Activated CD8-positive, alpha-beta memory T cell treated with anti-CD3 and anti-CD28 coated beads, Interleukin-2, amount 50 U/mL, for 1 hour (primary cell): ENCODE measurements around the gene PTPRR.

Experiments used
- DNase-seq: peaks from one replicate; pipeline ENCODE4 v3.0.0-alpha.2; 2020; ENCODE audit errors: extremely low read depth

The PTPRR gene, protein sequence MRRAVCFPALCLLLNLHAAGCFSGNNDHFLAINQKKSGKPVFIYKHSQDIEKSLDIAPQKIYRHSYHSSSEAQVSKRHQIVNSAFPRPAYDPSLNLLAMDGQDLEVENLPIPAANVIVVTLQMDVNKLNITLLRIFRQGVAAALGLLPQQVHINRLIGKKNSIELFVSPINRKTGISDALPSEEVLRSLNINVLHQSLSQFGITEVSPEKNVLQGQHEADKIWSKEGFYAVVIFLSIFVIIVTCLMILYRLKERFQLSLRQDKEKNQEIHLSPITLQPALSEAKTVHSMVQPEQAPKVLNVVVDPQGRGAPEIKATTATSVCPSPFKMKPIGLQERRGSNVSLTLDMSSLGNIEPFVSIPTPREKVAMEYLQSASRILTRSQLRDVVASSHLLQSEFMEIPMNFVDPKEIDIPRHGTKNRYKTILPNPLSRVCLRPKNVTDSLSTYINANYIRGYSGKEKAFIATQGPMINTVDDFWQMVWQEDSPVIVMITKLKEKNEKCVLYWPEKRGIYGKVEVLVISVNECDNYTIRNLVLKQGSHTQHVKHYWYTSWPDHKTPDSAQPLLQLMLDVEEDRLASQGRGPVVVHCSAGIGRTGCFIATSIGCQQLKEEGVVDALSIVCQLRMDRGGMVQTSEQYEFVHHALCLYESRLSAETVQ

DNA sequence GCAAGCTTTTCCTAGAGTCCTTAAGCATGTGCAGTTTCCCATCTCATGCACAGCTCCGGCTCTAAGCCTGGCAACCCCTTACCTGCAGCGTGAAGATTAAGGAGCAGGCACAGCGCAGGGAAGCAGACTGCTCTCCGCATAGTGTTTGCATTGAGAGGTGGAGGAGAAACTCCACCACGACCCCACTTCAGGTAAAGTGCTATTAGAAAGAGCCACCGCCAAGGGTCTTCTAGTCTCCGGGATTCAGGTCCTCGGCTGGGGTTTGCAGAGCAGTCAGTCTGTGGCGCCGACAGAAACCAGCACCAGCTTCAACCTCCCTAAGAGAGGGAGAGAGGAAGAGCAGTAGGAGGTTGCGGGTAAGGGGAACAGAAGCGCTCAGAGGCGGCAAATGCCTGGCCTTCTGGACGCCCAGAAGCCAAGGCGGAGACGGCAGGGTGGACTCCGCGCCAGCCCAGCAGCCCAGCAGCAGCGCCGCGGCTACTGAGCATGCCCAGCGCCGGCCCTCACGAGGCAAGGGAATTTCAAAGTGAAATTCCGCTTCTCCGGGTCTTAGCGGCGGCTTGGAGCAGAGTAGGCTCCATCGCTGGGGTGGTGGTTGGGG lies at the start of gene PTPRR:
PTPRR (minus strand) TSS at position 488 of the 601 bp plus-strand sequence; CDS start at position 140, 348 bp downstream.
- no peak for DNase-seq

DNA sequence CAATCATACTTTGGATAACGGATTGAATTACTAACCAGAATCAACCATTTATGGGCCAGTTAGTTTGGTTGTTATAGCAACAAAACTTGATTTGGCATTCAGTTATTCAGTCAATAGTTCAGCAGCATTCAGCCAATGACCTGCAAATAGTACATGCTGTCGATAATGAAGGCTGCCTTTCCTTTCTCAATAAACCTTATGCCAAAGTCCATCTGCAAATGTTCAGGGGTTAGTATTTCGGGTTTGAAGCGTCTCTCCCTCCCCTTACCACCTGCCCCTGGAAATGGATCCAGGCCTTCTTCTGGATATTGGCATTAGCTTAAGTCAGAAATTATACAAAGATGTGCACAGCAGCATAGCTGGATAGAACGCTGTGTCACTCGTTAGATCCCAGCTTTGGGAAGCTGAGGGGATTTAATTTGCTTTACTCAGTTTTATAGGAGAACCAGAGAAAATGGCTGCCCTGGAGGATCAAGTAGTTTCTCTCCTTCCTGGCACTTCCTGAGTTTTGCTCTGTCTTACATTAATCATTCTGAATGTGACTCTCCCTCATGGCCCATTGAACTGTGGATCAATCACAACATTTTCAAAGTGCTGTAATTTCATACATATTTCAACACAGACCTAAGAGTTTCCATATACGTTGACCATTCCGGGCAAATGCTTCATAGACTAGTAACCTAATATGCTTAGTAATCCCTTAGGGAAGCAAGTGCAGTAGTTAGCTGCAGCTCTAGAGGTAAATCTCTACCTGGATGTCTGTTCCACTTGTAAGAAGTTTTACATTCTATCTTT lies 46.7 kb upstream of the PTPRR start:
- no peak for DNase-seq

DNA sequence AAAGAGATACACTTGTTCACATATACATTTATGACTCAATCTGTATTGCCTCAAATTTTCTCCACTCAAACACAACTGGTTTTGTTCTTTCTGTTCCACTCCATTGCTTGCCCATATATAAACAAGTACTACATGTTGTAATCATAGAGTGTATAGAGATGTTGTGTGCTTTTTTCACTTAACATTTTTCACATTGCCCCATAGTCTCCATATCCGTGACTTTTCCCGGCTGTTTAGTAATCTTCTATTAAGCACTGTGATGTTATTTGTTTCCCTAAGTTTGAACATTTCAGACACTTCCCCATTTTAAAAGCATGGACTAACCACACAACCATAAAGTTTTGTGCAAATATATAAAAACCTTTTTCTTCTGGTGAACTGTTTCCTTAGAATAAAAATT lies 45.5 kb upstream of the PTPRR start:
- no peak for DNase-seq

DNA sequence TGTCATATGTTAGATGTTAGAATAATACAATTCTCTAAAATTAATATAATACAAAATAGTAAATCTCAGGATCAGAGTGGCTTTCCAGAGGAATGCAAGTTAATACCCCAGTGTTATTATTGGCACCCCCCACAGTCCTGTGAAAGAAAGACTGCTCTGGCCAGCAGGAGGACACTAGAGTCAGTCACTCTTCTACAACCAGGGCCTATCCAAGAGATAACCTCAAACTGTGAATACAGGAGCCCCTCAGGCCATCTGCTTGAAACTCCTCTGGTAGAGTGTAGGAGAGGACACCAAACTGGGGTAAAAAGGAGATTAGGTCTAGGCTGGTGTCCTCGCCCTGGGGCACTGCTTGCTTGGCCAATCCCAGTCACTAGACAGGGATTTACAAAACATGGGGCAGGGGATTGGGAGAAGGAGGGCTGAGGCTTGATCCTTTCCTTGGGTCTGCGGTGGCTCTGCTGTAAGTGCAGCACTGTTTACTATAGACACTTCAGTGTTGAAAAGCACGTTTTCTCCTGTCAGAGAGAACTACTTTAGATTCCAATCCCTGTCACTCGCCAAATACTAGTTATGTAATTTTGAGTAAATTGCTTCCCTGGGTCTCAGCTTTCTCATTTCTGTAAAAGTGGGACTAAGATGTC lies 44.5 kb upstream of the PTPRR start:
- no peak for DNase-seq

DNA sequence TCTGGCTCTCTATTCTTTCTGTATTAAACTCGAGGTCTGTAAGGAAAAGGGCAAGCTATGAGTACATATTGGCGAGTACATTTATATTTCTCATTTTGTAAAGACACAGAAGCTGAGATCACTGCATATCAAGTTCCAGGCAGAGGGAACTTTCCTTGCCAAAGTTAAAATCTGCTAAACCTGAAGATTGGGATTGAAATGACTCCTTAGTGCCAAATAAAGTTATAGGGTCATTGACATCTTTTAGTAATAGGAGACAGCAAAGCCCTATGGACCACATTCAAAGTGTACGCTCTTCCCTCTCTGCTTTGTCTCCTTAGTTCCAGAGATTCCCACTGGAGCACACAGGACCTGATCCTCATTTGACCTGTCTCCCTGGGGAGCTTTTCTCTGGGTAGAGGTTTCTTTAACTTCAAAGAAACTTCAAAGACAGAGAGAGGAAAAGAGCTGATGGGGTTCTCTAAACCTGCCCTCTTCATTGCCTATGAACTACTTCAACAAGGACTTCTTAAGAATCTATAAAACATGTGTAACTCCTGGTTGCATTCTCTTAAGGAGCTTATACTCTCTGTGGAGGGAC lies 42.6 kb upstream of the PTPRR start:
- no peak for DNase-seq

DNA sequence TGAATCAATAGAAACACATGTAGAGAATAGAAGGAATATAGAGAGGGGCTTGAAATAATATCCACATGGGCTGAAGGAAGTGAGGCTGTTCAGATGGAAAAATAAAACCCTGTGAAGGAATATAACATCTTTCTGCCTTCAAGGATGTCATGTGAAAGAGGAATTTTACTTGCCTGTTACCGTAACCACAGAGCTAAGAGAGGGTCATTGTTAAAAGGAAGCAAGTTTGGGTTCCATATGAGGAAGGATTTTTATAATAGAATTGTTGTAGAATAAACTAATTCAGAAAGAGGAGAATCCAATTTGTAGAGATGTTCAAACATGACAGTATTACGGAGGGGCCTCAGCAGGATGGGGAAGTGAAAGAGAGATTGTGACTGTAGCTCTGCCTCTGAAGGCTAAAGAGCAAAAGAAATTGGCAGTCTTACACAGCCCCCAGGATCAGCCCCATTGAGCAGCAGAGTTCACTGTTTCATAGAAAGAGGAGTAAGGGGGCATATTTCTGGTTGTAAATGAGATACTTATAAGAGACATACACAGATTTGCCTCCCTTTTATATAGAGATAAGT lies 41.8 kb upstream of the PTPRR start:
- no peak for DNase-seq

DNA sequence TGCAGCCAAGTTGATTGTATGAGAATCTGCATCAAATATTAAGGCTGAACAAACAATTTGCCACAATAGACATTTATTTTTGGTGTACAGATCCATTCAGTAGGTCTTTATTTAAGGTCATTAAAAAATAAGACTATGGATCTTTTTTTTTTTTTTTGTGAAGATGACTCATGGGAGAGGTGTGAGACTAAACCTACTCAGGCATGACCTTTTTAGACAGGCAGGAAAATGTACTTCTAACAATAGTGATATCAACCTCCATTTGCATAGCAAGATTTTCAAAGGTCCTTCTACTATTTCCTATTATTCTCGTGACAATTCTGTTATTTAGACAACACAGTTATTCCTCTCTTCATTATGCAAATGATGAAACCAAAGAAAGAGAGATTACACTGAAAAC lies 39.9 kb upstream of the PTPRR start:
- no peak for DNase-seq

DNA sequence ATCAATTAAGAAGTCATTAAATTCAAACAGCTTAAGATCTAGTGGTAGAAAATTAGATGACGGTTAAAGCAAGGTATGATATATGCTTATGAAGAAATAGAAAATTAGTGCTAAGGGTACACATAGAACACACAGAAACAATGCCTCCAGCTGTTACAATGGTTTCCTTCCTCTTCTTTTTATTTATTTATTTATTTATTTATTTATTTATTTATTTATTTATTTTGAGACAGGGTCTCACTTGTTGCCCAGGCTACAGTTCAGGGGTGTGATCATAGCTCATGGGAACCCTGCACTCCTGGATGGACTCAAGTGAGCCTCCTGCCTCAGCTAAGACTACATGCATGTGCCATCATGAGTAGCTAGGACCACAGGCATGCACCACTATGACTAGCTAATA lies 34.9 kb upstream of the PTPRR start:
- no peak for DNase-seq

DNA sequence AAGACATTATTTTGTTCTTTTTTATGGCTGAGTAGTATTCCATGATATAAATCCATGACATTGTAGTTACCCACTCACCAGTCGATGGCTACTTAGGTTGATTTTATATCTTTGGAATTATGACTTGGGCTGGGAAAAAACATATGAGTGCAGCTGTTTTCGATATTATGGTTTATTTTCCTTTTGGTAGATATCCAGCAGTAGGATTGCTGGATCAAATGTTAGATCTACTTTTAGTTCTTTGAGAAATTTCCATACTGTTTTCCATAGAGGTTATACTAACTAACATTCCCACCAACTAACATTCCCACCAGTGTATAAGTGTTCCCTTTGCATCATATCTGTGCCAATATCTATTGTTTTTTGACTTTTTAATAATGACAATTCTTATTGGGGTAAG lies 29.9 kb upstream of the PTPRR start:
- no peak for DNase-seq

DNA sequence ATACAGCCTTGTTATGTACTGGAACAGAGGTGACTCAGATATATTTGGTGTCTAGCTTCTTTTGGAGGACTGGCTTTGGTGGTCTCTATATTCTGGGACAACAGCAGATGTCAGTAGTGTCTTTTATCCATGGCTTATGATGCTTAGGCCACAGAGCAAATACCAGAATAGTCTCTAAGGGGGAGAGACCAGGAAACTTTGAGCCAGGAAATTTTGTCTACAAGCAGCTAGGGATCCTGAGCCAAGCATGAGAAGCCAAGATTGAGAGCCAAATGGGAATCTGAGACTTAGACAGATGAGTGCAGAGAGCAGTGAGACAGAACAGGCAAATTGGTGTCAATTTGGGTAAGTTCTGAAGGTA lies 28.4 kb upstream of the PTPRR start:
- DNase-seq, result no peak

DNA sequence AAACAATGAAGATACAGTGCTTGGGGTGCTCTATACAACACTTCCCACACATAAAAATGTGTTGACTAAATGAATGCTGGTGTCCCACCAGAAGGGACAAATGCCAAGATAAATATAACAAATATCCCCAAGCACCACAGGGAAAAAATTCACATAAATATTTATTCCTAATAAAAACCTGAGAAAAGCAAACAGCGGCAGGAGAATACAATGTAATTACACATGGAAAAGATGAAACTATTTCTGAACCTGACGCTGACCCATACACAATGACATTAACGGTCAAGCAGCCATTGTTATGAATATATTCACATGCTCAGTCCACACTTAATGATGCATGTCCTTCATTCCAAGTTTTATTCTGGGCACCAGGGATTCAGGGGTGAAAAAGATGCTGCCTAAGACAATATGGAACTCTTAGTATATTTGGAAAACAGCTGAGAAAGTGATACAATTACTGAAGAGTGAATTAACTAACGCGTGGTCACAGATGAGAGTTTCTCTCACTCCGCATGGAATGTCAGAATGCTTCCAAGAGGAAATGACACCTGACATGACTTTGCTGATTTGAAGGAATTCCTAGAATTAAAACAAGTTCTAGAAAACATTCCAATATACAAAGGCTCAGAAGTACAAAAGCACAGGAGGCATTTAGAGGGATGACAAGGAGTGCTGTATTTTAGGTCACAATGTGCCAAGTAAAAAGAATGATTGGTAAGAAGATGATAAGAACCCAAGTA lies 27.9 kb upstream of the PTPRR start:
- DNase-seq, result no peak

DNA sequence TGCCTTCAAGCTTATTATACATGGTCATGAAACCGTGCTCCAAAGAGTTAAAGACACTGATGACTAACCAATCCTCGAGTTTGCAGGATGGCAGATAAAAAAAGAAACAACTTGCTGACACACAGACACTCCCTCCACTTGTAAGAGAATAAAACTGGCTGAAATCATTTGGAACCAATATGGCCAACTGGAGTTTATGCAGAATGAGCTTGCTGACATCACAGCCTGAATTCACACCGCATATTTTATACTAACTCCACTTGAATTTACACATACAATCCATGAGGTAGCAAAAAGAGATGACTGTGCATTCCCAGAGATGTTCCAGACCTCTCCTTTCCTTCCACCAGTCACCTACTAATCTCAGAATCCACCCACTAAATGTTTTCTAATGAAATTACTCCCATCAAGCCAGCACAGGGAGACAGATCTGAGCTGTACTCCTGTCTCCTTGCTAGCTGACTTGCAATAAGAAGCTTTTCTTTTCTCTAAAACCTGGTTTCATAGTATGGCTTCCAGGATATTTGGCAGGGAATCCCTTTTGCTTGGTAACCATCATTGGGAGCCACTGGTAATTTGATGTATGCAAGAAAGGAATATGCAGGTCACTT lies 15.8 kb upstream of the PTPRR start:
- DNase-seq, result no peak

DNA sequence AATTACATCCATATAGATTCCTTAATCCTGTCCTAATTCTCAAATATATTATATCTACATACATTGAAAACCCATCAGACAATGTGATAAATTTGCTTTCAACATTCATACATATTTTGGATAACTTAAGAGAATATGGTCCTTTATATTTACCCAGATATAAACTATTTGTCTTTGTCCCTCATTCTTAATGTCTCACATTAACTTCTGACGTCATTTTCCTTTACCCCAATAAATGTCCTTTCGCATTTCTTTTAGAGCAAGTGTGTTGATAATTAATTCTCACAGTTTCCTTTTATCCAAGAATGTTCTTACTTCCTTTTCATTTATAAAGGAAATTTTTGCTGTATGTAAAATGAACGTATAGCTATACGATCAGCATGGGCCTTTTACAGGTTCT lies 12.6 kb upstream of the PTPRR start:
- DNase-seq, result no peak

DNA sequence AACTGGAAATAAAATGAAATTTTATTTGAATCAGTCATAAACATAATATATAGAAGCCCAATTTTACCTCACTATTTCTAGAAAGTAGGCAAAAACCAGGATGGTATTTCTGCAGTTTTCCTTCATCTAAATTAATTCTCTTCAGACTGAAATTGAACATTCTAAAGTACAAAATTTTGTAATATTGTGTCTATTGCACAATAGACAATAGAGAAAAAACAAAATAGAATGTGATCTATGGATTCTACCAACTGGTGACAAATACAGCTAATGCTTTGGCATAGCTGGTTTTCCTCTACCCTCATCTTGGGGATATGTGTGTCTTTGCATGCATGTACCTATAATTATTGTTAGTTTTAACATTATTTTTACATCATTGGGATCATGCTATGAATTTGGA lies 8.5 kb upstream of the PTPRR start:
- DNase-seq, result no peak

DNA sequence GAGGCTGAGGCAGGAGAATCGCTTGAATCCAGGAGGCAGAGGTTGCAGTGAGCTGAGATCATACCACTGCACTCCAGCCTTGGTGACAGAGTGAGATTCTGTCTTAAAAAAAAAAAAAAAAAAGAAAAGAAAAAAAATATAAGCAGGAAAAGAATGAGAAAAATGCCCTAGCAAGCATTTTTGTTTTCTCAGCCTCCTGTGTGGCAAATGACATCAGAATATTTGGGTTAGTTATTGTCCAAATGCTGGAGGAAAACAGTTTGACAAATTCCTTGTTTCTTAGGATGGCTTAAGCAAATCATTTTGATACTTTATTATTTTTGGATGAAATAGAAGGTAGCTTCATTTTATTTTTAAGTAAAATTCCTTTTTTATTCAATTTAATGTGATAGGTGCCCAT lies 7.5 kb upstream of the PTPRR start:
- no peak for DNase-seq

DNA sequence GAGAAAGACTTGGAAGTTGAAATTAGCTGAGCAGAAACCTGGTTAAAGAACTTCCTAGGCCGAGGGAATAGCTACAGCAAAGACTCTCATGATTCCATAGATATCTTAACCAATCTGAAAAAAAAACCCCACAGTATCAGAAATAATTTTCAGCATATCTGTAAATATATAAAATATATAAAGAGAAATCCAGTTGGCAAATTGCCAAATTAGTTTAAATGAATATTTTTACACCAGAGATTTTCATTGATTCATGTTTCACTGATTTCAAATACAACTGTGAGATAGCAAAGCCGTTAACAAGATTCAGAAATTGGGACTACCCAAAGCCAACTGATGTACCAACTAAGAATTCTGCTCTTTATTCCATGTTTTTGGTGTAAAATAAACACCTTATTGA lies 6.8 kb upstream of the PTPRR start:
- DNase-seq, result no peak

DNA sequence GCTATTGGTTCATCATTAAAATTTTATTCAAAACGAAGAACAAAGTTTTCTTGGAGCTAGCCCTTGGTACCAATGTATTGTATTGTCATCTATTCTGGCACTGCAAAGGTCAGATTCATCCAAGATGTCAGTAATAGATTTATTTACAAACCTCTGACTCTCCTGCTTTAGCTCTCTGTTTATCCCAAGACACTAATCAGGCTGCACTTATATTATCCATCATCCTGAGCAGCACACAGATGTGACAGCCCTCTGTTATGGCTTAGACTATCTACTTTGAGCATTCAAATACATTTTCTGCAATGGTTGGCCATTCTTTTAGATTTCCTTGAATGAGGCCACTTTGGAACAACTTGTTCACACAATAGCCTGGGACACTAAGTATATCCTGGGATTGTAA lies 5.0 kb upstream of the PTPRR start:
- DNase-seq, result no peak

DNA sequence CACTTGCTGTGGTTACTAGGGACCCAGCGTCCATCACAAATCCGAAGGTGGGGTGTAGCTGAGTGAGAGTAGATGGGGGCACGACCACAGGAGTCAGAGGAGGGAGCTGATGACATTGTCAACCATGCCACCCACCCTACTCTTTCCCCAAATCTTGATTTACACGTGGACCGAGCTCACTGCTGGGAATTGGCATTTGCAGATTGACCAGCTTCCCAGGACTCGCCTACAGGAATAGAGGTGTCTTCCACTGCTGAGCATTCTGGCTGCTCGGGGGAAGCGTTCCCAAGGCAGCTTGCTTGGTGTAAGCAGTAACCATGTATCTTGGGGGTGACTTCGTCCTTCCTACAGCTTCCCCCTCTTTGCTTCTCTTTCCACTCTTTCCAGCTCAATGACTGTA lies 353 bp upstream of the PTPRR start:
- DNase-seq, result no peak

DNA sequence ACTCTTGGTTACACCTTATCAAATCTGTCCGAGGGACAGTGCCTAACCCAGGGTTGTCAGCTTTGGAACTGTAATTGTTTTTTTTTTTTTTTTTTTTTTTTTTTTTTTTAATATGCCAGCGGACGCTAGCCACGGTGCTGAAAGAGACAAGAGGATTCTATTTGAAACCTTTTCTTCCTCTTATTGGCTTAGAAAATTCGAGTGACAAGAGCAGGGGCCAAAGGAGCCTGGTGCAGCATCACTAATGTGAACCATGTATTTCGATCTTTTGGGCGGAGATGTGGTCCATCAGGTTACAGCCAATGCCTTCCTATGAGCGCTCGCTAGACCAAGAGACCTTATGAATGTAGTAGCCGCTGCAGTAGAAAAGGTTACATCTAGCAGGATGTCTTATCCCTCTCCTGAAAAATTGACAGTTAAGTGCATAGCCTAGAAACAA lies 922 bp downstream of the PTPRR start:
- DNase-seq, result no peak

DNA sequence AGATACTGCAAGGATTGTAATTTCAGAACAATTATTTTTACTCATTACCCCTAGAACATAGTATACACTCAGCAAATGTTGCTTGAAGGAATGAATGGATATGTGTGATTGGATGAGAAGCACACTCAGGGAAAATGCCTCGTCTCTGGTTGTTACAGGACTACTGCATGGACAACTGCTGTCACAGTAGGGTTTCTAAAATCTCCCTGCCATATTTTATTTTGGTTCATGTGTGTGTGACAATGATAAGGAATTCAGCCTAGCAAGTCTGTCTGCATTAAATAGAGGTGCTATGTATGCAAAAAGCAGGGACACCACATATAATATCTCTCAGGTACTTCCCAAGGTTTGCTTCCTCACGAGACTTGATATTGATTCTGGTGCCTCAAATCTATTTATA lies 1.4 kb downstream of the PTPRR start:
- DNase-seq, result no peak
